WERI-Rb-1 (cell line): Measurements from ENCODE around the gene CFAP45.

Source experiments
- DNase-seq: peaks from one replicate; pipeline ENCODE4 v3.0.0-alpha.2; 2020
- H3K27ac ChIP-seq: fragments of 250-450 bp; sonication (Bioruptor Pico); 2 replicates; pipeline ENCODE4 v1.5.1; 2020; ENCODE audit warnings: mild to moderate bottlenecking, moderate library complexity
- H3K27me3 ChIP-seq: fragments of 250-450 bp; sonication (Bioruptor Pico); 2 replicates; pipeline ENCODE4 v1.5.1; 2021; ENCODE audit warnings: mild to moderate bottlenecking, low read depth, moderate library complexity; ENCODE audit not compliant: insufficient read depth, severe bottlenecking
- H3K36me3 ChIP-seq: fragments of 250-450 bp; sonication (Bioruptor Pico); 2 replicates; pipeline ENCODE4 v1.5.1; 2020; ENCODE audit warnings: mild to moderate bottlenecking, moderate library complexity
- H3K4me3 ChIP-seq: 2 replicates; pipeline ENCODE4 v1.5.1; 2011; ENCODE audit warnings: low read depth, mild to moderate bottlenecking, control low read depth, low read length
- H3K9me3 ChIP-seq: fragments of 250-450 bp; sonication (Bioruptor Pico); 2 replicates; pipeline ENCODE4 v1.5.1; 2021; ENCODE audit warnings: mild to moderate bottlenecking, moderate library complexity; ENCODE audit not compliant: severe bottlenecking
- CTCF ChIP-seq: IDR thresholded peaks from 2 replicates; pipeline ENCODE4 v1.5.1; 2011; ENCODE audit warnings: low read depth, mild to moderate bottlenecking, control low read depth, inconsistent platforms, low read length

CFAP45 gene

DNA sequence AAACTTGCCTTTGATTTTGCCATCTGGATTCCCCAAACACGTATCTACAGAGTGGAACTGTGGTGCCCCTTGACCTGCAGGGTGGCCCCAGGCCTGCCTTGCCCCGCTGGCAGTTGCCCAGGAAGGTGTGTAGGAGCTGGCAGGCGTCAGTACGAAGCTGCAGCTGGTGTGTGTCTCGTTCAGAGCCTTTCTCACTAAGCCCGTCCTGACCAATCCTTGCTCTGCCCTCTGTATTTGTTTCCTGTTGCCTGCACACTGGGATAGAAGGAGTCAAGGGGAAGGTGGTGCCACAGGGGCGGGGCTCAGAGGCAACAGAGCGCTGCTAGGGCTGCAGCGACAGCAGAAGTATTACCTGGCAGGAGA, 32.3 kb downstream of the CFAP45 start:
- peak; percentile 60 for DNase-seq
- H3K27me3 ChIP-seq: peaks cover 96% of the 10 kb centered on the region
- TF ChIP-seq CTCF: no peak
- peaks cover 10% of the 10 kb centered on the region for H3K9me3 ChIP-seq
- H3K36me3 ChIP-seq: no peaks in the 10 kb centered on the region
- no peak overlapping the region for H3K4me3 ChIP-seq
- no peak overlapping the region for H3K27ac ChIP-seq

DNA sequence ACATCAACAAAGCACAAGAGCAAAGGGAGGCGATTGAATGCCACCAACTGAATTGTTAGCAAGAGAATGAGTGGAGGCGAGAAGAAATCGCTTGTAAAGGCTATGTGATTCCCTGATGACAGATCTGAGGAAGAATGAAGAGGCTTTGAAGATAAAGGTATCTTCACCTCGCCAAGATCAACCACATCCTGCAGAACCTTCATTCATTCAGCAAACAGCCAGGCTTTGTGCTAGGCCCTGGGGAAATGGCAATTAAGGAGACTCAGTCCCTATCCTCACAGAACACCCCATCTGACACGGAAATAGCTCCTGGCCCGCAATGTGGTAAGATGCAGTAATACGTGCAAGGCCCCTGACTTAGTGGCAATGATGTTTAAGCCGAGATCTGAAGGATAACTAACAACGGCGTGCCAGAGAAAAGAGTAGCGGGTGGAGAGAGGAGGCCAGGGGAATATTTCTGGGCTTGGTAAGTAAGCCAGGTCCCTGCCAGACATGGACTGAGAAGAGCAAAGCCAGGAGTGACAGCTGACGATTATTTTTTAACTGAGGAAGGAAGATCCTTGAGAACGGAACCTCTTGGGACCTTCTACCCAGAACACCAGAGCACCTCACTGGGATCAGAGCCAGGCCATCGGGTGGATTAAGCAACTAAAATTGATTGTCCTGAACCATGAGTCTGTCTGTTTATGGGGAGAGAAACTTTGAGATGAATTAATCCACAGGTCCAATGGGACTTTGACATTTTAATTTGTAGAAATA, 32.9 kb downstream of the CFAP45 start:
- H3K27ac ChIP-seq: no peak overlapping the region
- no peak overlapping the region for H3K4me3 ChIP-seq
- DNase-seq: no peak
- no peaks in the 10 kb centered on the region for H3K36me3 ChIP-seq
- H3K27me3 ChIP-seq: peaks cover 96% of the 10 kb centered on the region
- peaks cover 10% of the 10 kb centered on the region for H3K9me3 ChIP-seq
- no peak for TF ChIP-seq CTCF

DNA sequence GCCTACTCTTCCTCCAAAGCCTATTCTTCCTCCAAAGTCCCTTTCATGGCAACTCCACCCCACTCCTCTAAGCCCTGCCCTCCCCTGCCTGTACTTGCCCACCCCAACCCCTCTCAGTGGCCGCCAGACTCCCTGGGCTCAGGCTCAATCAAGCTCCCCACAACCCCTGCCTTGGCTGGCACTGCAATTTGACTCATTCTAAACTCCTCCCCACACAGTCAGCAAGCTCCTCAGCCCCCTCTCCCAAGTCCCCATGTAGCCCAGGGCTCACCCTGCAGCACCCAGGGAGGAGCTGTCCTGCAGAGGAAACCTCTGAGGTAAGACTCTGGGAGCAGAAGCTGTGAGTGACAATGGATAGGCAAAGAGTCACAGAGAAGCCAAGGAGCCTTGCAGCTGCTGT, 33.9 kb downstream of the CFAP45 start:
- Histone ChIP-seq H3K9me3 (peaks cover 10% of the 10 kb centered on the region), H3K27ac (no peak overlapping the region), H3K27me3 (peaks cover 96% of the 10 kb centered on the region), H3K4me3 (no peak overlapping the region), H3K36me3 (no peaks in the 10 kb centered on the region)
- DNase-seq: no peak
- no peak for TF ChIP-seq CTCF

DNA sequence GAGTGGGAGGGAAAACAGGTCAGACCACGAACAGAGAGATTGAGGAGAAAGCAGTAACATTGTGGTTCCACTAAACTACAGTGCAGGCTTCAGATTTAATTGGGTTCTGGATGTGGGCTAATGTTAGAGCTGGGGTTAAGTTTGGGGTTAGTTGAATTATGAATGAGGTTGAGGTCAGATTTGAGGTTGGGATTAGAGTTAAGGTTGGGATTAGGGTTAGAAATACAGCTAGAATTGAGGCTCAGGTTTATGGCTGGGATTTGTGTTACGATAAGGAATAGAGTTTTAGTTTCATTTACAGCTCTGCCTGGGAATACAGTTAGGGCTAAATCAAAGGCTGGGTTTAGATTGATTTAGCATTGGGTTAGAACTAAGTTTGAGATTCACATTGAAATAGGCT, 35.7 kb downstream of the CFAP45 start:
- no peak for DNase-seq
- Histone ChIP-seq H3K9me3 (peaks cover 10% of the 10 kb centered on the region), H3K27me3 (peaks cover 96% of the 10 kb centered on the region), H3K36me3 (no peaks in the 10 kb centered on the region), H3K4me3 (no peak overlapping the region), H3K27ac (no peak overlapping the region)
- TF ChIP-seq CTCF: no peak

GRCh38 chr1:159862557-159862956, 37.4 kb downstream of the CFAP45 start, which contains the start of gene VSIG8:
Gene VSIG8, minus strand, starts transcription at chr1:159862657. Its CDS starts 136 bp downstream, at chr1:159862521.
- TF ChIP-seq CTCF: no peak
- H3K4me3 ChIP-seq: no peak within 1 kb of the TSS
- no peak for DNase-seq
- peaks cover 7% of the 10 kb centered on the region for H3K9me3 ChIP-seq
- peaks cover 93% of the 10 kb centered on the region for H3K27me3 ChIP-seq
- H3K36me3 ChIP-seq: no peaks in the 10 kb centered on the region
- H3K27ac ChIP-seq: no peak within 1 kb of the TSS

GRCh38 chr1:159862031-159862430, 37.9 kb downstream of the CFAP45 start:
- no peak for TF ChIP-seq CTCF

More at GRCh38 chr1:159862031-159862430, 37.9 kb downstream of the CFAP45 start:
- H3K27me3 ChIP-seq: peaks cover 93% of the 10 kb centered on the region
- H3K27ac ChIP-seq: no peak overlapping the region
- H3K9me3 ChIP-seq: peaks cover 2% of the 10 kb centered on the region
- no peak for DNase-seq
- no peaks in the 10 kb centered on the region for H3K36me3 ChIP-seq
- H3K4me3 ChIP-seq: no peak overlapping the region
